Caco-2 (cell line): Measurements from ENCODE around the gene MDP1. TPM values are rescaled to one million over a fixed set of nuclear protein-coding genes. Genes with fewer than 3 reads are reported as not detected.

Experiments used
- BruUV-seq: library from RNA; stranded (reverse); fragments of 400-500 nt; replicated peaks from 2 replicates; lab custom pipeline; 2021; lab: Mats Ljungman, UMichigan
- CTCF ChIA-PET: fragments of 300-600 bp; sonication (Branson Sonifier 250); formaldehyde crosslinking; loops from one replicate; lab custom pipeline; 2022; ENCODE audit warnings: antibody characterized with exemption; lab: Charles Lee
- POLR2A ChIA-PET: fragments of 300-600 bp; sonication (Branson Sonifier 250); formaldehyde crosslinking; loops from one replicate; lab custom pipeline; 2022; ENCODE audit warnings: antibody characterized with exemption; lab: Charles Lee
- DNase-seq, 2 experiments: peaks; one replicate each; pipeline versions ENCODE4 v3.0.0 to v3.0.0-alpha.2; 2020 to 2022
- H3K27me3 ChIP-seq: replicated peaks from 2 replicates; pipeline ENCODE4 v1.6.0; 2011; ENCODE audit warnings: low read length; ENCODE audit not compliant: control insufficient read depth, insufficient read depth
- H3K36me3 ChIP-seq: 2 replicates; pipeline ENCODE4 v1.5.1; 2011; ENCODE audit warnings: low read length; ENCODE audit not compliant: control insufficient read depth, insufficient read depth
- H3K4me1 ChIP-seq: fragments of 250-450 bp; sonication (Bioruptor Pico); 2 replicates; pipeline ENCODE4 v1.5.1; 2020; ENCODE audit warnings: mild to moderate bottlenecking
- H3K4me3 ChIP-seq: 2 replicates; pipeline ENCODE4 v1.5.1; 2011; ENCODE audit warnings: low read depth, mild to moderate bottlenecking, control low read depth, low read length
- H3K9me3 ChIP-seq: fragments of 250-450 bp; sonication (Bioruptor Pico); 2 replicates; pipeline ENCODE4 v1.5.1; 2020; ENCODE audit warnings: mild to moderate bottlenecking, moderate library complexity
- H3K27ac Mint-ChIP-seq: one replicate; pipeline ENCODE4 v1.8.0; 2022; ENCODE audit warnings: mixed read lengths; ENCODE audit not compliant: unreplicated experiment
- H3K27me3 Mint-ChIP-seq: one replicate; pipeline ENCODE4 v1.8.0; 2022; ENCODE audit warnings: mixed read lengths; ENCODE audit not compliant: insufficient read depth, unreplicated experiment
- H3K36me3 Mint-ChIP-seq: one replicate; pipeline ENCODE4 v1.8.0; 2022; ENCODE audit warnings: mild to moderate bottlenecking, mixed read lengths; ENCODE audit not compliant: insufficient read depth, unreplicated experiment
- H3K4me1 Mint-ChIP-seq: one replicate; pipeline ENCODE4 v1.8.0; 2022; ENCODE audit warnings: low read depth, mixed read lengths; ENCODE audit not compliant: unreplicated experiment
- H3K4me3 Mint-ChIP-seq: one replicate; pipeline ENCODE4 v1.8.0; 2022; ENCODE audit warnings: mild to moderate bottlenecking, moderate library complexity, mixed read lengths; ENCODE audit not compliant: unreplicated experiment
- H3K9me3 Mint-ChIP-seq: one replicate; pipeline ENCODE4 v1.8.0; 2022; ENCODE audit warnings: mixed read lengths; ENCODE audit not compliant: unreplicated experiment
- CTCF ChIP-seq, 2 experiments: fragments of 200-600 bp in 1 of 2; IDR thresholded peaks; 1 replicate in 1 of 2; 2 replicates in 1 of 2; pipeline versions ENCODE4 v1.5.1 to v1.8.0; 2011 to 2022; ENCODE audit warnings: antibody characterized with exemption in 1 of 2, control low read depth in 1 of 2, inconsistent platforms in 1 of 2, low read depth in 1 of 2, low read length in 1 of 2, mild to moderate bottlenecking in 1 of 2, moderate library complexity in 1 of 2; ENCODE audit not compliant: insufficient read depth in 1 of 2, severe bottlenecking in 1 of 2, unreplicated experiment in 1 of 2
- intact Hi-C: fragments of 100-400 bp; cut with micrococcal nuclease; formaldehyde crosslinking; loops from one replicate; pipeline ENCODE4 v1.10.0; 2022; ENCODE audit not compliant: unreplicated experiment
- total RNA-seq: library from RNA; stranded (reverse); gene quantifications from 2 replicates; pipeline ENCODE4 v1.2.3, GENCODE V29; 2022

MDP1 gene
- total RNA-seq, 1 experiment from 2014 or later = 20.5 TPM

DNA sequence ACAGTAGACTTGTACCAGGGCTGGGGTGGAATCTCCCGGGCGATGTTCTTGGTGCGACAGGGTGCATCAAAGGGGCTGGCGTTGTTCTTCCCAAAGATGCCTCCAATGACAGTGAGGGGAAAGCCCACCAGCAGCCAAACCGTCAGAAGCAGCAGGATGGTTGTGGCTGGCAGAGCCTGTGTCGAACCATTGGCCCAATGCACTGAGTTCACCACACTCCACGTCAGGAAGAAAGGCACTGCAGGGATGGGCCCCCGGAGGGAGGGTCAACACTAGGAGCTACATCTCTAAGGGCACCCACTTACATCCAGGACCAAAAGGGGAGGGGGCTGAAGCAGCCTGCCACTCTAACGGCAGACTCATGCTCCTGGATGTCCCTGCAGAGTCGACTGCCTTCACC is 25.4 kb downstream of the MDP1 start:
- ChIA-PET CTCF (no interaction called here), POLR2A (no interaction called here)
- Histone ChIP-seq H3K4me1 (0 out of 2 replicates have a peak, but pooled peaks cover 5% of the 10 kb centered on the region), H3K27me3 (no peaks in the 10 kb centered on the region), H3K36me3 (peaks cover 3% of the 10 kb centered on the region), H3K4me3 (no peak overlapping the region), H3K9me3 (no peaks in the 10 kb centered on the region)
- no peak for DNase-seq
- H3K27me3 Mint-ChIP-seq = no peaks in the 10 kb centered on the region
- BruUV-seq = no TSS peak
- H3K9me3 Mint-ChIP-seq = no peaks in the 10 kb centered on the region
- H3K4me3 Mint-ChIP-seq = no peak overlapping the region
- peaks cover 14% of the 10 kb centered on the region for H3K4me1 Mint-ChIP-seq
- peaks cover 65% of the 10 kb centered on the region for H3K36me3 Mint-ChIP-seq
- intact Hi-C loops = no loop called here
- H3K27ac Mint-ChIP-seq = no peak overlapping the region
- TF ChIP-seq CTCF (IDR thresholded peaks at IDR 0.05; ENCODE audit: insufficient read depth in 1 of 2, low read depth in 1 of 2, low read length in 1 of 2, severe bottlenecking in 1 of 2, unreplicated experiment in 1 of 2) = no peak

DNA sequence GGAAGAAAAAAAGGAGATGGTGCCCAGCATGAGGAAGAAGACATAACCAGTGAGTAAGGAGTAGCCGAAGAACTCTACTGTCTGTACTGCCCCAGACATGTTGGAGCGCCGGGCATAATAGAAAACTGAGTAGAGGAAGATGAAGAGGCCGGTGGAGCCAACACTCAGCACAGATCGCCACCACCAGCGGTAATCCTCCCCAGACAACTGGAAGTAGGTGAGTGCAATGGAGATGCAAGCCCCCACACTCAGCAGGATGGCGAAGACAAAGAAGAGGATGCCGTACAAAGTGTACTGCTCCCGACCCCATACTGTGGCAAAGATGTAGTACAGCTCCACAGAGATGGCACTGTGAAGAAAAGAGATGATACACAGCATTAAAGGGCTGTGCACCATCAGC is 26.4 kb downstream of the MDP1 start:
- peaks cover 14% of the 10 kb centered on the region for H3K4me1 Mint-ChIP-seq
- no peak overlapping the region for H3K4me3 ChIP-seq

DNA sequence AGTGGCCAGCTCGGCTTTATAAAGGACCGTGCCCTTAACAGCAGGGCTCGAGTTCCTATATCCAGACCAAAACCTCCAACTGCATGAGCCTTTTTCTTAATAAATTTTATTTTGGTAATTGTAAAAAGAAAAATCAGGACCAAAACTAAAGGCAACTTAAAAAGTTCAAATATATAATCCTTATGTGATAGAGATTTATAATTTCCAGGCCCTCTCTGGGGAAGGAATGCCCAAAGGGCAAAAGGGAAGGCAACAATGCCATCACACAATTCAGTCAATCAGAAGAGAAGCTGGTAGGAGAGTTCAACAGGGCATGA is 26.8 kb downstream of the MDP1 start:
- H3K9me3 ChIP-seq = no peaks in the 10 kb centered on the region
- no peak for TF ChIP-seq CTCF (IDR thresholded peaks at IDR 0.05; ENCODE audit: insufficient read depth in 1 of 2, low read depth in 1 of 2, low read length in 1 of 2, severe bottlenecking in 1 of 2, unreplicated experiment in 1 of 2)
- intact Hi-C loops = loop anchor here (2.0 kb wide), 1 partner anchor 74 kb away; the partner anchor contains the start of genes DCAF11 and NRL
- Mint-ChIP-seq H3K27ac (peak overlapping the region; percentile 94), H3K4me3 (peak overlapping the region; percentile 92), H3K36me3 (peaks cover 66% of the 10 kb centered on the region), H3K27me3 (no peaks in the 10 kb centered on the region), H3K9me3 (no peaks in the 10 kb centered on the region), H3K4me1 (peaks cover 14% of the 10 kb centered on the region)
- TSS peak; percentile 64 for BruUV-seq
- POLR2A ChIA-PET = interaction anchor here (1.0 to 1.6 kb wide), 6 partner anchors 42 to 253 kb away, joined by 4 to 6 read pairs (median 5); partner anchors contain the start of genes DCAF11, EMC9, NRL and PCK2
- no peak for DNase-seq
- CTCF ChIA-PET = interaction anchor here (0.5 kb wide), 1 partner anchor 85 kb away, joined by 9 read pairs; no protein-coding TSS in a partner anchor
- no peaks in the 10 kb centered on the region for H3K4me1 ChIP-seq
- no peaks in the 10 kb centered on the region for H3K27me3 ChIP-seq
- peaks cover 3% of the 10 kb centered on the region for H3K36me3 ChIP-seq
- peak overlapping the region; percentile 63 for H3K4me3 ChIP-seq

More for the DNA sequence above, 26.4 kb downstream of the MDP1 start:
- Histone ChIP-seq H3K4me1 (0 out of 2 replicates have a peak, but pooled peaks cover 2% of the 10 kb centered on the region), H3K27me3 (no peaks in the 10 kb centered on the region), H3K9me3 (no peaks in the 10 kb centered on the region), H3K36me3 (peaks cover 3% of the 10 kb centered on the region)
- Mint-ChIP-seq H3K36me3 (peaks cover 66% of the 10 kb centered on the region), H3K4me3 (peak overlapping the region; percentile 92), H3K27me3 (no peaks in the 10 kb centered on the region), H3K27ac (peak overlapping the region; percentile 94), H3K9me3 (no peaks in the 10 kb centered on the region)
- no peak for DNase-seq
- ChIA-PET CTCF (interaction anchor here (0.5 kb wide), 1 partner anchor 85 kb away, joined by 9 read pairs; no protein-coding TSS in a partner anchor), POLR2A (interaction anchor here (1.0 to 1.6 kb wide), 5 partner anchors 43 to 96 kb away, joined by 4 to 6 read pairs (median 5); partner anchors contain the start of genes DCAF11, EMC9, NRL and PCK2)
- TF ChIP-seq CTCF (IDR thresholded peaks at IDR 0.05; ENCODE audit: insufficient read depth in 1 of 2, low read depth in 1 of 2, low read length in 1 of 2, severe bottlenecking in 1 of 2, unreplicated experiment in 1 of 2) = no peak
- intact Hi-C loops = loop anchor here (2.0 kb wide), 1 partner anchor 75 kb away; the partner anchor contains the start of genes DCAF11 and NRL
- no TSS peak for BruUV-seq
